Measurements from ENCODE around the gene ETS1.

GRCh38 chr11:128523641-128524040, 63.7 kb downstream of the ETS1 start:
- TF ChIP-seq CTCF (conservative IDR thresholded peaks at IDR 0.05 in 1 of 2, IDR thresholded peaks at IDR 0.05 in 1 of 2; ENCODE audit: extremely low read depth in 1 of 2, insufficient read depth in 1 of 2, low read depth in 1 of 2, low read length in 2 of 2) (no peak), EZH2 (IDR thresholded peaks at IDR 0.05; ENCODE audit: borderline replicate concordance, low read length) (no peak)

All from mammary epithelial cell (primary cell).